Epithelial cell of esophagus (primary cell): Measurements from ENCODE around the gene TMEM131.

Experiments
- DNase-seq: peaks from one replicate; pipeline ENCODE4 v3.0.0; 2010; ENCODE audit warnings: low read depth
- H3K4me3 ChIP-seq: 2 replicates; pipeline ENCODE4 v1.5.1; 2011; ENCODE audit warnings: mild to moderate bottlenecking, low read length, control low read depth
- CTCF ChIP-seq: IDR thresholded peaks from 2 replicates; pipeline ENCODE4 v1.5.1; 2011; ENCODE audit warnings: low read depth, mild to moderate bottlenecking, low read length, control low read depth, inconsistent platforms; ENCODE audit not compliant: insufficient read depth; ENCODE audit errors: missing control alignments

Gene TMEM131

GRCh38 chr2:97910403-97911205 lies 85.1 kb downstream of the TMEM131 start:
- TF ChIP-seq CTCF: no peak
- no peak for DNase-seq
- no peak overlapping the region for H3K4me3 ChIP-seq

DNA sequence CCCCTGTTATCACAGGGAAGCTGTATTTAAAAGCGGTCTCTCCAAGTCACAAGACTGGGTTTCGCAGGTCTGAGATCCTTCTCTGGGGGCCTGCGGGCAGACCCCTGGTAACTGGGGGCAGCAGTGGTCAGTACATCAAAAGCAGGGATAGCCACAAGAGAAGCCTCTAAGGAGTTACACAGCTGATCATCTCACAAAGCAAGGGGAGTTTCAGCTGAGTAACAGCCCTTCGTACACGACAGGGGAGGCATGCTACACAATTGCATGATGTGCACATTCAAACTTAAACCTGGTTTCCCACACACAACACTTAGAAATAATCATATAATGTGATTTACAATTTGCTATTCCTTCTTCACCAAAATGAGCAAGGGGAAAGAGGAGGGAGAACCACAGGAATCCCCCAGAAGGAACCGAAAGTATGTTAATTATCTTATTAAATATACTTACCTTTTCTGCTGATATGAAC lies 87.5 kb downstream of the TMEM131 start:
- no peak for DNase-seq
- TF ChIP-seq CTCF: no peak
- no peak overlapping the region for H3K4me3 ChIP-seq

- no peak for DNase-seq
- TF ChIP-seq CTCF: no peak
- H3K4me3 ChIP-seq: no peak overlapping the region
Observed at GRCh38 chr2:97907369-97908100, 88.2 kb downstream of the TMEM131 start.

GRCh38 chr2:97906307-97906706 lies 89.4 kb downstream of the TMEM131 start:
- no peak overlapping the region for H3K4me3 ChIP-seq
- TF ChIP-seq CTCF: no peak
- no peak for DNase-seq

DNA sequence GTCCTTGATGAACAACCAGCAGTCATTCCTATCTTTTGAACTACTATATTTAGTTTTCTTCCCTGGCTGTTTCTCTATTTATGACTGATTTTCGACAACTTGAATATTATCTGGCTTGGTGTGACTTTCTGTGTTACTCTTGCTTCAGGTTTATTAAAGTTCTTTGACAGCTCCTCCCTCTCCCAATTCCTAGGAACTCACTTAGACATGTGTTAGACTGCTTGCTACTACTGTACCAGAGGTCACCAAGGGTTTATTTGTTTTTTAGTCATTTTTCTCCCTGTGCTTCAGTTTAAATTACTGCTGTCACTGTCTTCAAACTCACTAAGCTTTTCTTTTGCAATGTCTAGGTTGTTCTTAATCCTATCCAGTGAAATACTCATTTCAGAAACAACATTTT lies 90.5 kb downstream of the TMEM131 start:
- H3K4me3 ChIP-seq: no peak overlapping the region
- TF ChIP-seq CTCF: no peak
- DNase-seq: no peak

DNA sequence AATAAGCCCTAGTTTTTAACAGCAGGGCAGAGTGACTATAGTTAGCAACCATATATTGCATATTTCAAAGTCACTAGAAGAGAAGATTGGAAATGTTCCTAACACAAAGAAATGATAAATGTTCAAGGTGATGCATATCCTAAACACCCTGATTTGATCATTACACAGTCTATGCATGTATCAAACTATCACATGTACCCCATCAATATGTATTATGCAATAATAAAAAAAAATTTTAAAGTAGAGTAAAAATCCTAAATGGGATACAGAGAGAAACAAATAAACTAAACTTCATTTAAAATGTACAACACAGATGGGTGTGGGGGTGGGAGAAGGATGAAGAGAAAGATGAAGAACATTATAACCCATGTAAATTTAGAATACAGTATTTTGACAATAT lies 93.9 kb downstream of the TMEM131 start:
- no peak for TF ChIP-seq CTCF
- DNase-seq: no peak
- H3K4me3 ChIP-seq: no peak overlapping the region
